Glutamatergic neuron (in vitro differentiated cells): ENCODE results near the gene AOAH. TPM values are rescaled to one million over a fixed set of nuclear protein-coding genes. Genes with fewer than 3 reads are reported as not detected.

ENCODE experiments used
- DNase-seq: peaks from one replicate; pipeline ENCODE4 v3.0.0; 2022
- H3K27ac Mint-ChIP-seq: one replicate; pipeline ENCODE4 v1.8.0; 2020; ENCODE audit warnings: mild to moderate bottlenecking, mixed read lengths, inconsistent platforms; ENCODE audit not compliant: unreplicated experiment
- H3K27me3 Mint-ChIP-seq: one replicate; pipeline ENCODE4 v1.8.0; 2020; ENCODE audit warnings: mild to moderate bottlenecking, moderate library complexity, mixed read lengths, inconsistent platforms; ENCODE audit not compliant: unreplicated experiment
- H3K36me3 Mint-ChIP-seq: one replicate; pipeline ENCODE4 v1.8.0; 2020; ENCODE audit warnings: mild to moderate bottlenecking, mixed read lengths, inconsistent platforms; ENCODE audit not compliant: unreplicated experiment
- H3K4me1 Mint-ChIP-seq: one replicate; pipeline ENCODE4 v1.8.0; 2020; ENCODE audit warnings: mild to moderate bottlenecking, low read depth, mixed read lengths, inconsistent platforms; ENCODE audit not compliant: unreplicated experiment
- H3K4me3 Mint-ChIP-seq: one replicate; pipeline ENCODE4 v1.8.0; 2020; ENCODE audit warnings: mild to moderate bottlenecking, mixed read lengths, inconsistent platforms; ENCODE audit not compliant: unreplicated experiment
- H3K9me3 Mint-ChIP-seq: one replicate; pipeline ENCODE4 v1.8.0; 2020; ENCODE audit warnings: mild to moderate bottlenecking, moderate library complexity, mixed read lengths, inconsistent platforms; ENCODE audit not compliant: unreplicated experiment
- total RNA-seq: library from RNA; stranded (reverse); fragmentation: NEBNext Ultra II Directional; extraction: Animal tissue kit (Norgen Biotek cat#: 25700); gene quantifications from one replicate; pipeline ENCODE4 v1.2.1, GENCODE V29; 2021; ENCODE audit not compliant: unreplicated experiment
- TF ChIP-seq, protein P1 (sequence below): fragments of 200-600 bp; sonication (generic); IDR thresholded peaks from one replicate; pipeline ENCODE4 v1.5.0; 2021; ENCODE audit not compliant: partially characterized antibody, unreplicated experiment

Gene AOAH
- total RNA-seq, 1 donor from 2014 or later: not detected

DNA sequence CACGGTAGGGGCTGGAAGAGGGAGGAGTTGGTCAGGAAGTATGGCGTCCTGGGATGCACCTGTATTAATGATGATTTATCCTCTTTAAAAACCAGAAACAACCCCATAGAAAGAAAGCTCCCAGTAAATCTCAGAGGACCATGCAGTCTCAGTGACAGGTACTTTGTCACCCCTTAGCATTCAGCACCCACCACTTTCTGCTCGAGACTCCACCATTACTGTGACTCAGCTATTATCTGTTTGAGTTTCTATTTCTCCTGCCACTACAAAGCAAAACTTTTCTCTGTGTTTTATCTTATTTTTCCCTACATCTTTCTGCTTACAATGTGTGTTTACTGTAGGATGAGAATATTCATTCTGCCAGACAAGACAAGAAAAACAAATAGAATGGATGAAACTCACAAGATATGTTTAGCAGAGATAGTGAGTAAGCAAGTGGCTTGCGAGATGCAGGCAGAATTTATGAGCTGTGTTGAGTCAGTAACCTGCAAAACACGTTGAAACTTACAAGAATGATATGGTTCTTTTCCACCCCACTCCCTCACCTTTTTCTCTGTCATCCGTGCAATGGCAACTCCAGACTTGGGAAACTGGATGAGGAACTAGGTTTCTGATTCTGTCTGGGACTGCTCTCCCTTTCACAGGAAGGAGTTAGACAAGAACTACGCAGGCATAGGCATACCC, 127.1 kb downstream of the AOAH start:
- Mint-ChIP-seq H3K4me3 (no peak overlapping the region), H3K27me3 (no peaks in the 10 kb centered on the region), H3K36me3 (no peaks in the 10 kb centered on the region), H3K9me3 (peaks cover 2% of the 10 kb centered on the region), H3K4me1 (no peaks in the 10 kb centered on the region), H3K27ac (no peak overlapping the region)
- no peak for DNase-seq
- TF ChIP-seq, protein P1, sequence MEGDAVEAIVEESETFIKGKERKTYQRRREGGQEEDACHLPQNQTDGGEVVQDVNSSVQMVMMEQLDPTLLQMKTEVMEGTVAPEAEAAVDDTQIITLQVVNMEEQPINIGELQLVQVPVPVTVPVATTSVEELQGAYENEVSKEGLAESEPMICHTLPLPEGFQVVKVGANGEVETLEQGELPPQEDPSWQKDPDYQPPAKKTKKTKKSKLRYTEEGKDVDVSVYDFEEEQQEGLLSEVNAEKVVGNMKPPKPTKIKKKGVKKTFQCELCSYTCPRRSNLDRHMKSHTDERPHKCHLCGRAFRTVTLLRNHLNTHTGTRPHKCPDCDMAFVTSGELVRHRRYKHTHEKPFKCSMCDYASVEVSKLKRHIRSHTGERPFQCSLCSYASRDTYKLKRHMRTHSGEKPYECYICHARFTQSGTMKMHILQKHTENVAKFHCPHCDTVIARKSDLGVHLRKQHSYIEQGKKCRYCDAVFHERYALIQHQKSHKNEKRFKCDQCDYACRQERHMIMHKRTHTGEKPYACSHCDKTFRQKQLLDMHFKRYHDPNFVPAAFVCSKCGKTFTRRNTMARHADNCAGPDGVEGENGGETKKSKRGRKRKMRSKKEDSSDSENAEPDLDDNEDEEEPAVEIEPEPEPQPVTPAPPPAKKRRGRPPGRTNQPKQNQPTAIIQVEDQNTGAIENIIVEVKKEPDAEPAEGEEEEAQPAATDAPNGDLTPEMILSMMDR: no peak

DNA sequence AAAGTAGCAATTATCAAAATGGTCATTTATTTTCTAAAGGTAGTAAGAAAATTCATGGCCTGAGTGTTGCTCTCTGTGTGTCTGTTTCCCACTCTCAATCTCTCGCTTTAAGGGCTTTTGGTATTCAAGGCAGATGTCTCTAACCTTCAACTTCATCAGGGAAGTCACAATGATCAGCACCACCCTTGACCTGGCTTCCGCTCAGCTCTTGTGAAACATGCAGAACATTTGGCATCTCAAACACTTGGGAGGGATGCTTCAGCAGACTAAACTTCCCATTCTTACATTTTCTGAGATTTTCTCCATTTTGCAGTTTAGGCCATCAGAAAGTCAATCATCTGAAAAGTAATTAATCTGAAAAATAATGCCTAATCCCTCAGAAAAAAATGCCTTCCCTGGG, 129.8 kb downstream of the AOAH start:
- no peaks in the 10 kb centered on the region for H3K27me3 Mint-ChIP-seq
- H3K9me3 Mint-ChIP-seq: no peaks in the 10 kb centered on the region
- TF ChIP-seq, protein P1: no peak
- no peak overlapping the region for H3K4me3 Mint-ChIP-seq
- no peak overlapping the region for H3K27ac Mint-ChIP-seq
- DNase-seq: no peak
- H3K4me1 Mint-ChIP-seq: no peaks in the 10 kb centered on the region
- no peaks in the 10 kb centered on the region for H3K36me3 Mint-ChIP-seq

DNA sequence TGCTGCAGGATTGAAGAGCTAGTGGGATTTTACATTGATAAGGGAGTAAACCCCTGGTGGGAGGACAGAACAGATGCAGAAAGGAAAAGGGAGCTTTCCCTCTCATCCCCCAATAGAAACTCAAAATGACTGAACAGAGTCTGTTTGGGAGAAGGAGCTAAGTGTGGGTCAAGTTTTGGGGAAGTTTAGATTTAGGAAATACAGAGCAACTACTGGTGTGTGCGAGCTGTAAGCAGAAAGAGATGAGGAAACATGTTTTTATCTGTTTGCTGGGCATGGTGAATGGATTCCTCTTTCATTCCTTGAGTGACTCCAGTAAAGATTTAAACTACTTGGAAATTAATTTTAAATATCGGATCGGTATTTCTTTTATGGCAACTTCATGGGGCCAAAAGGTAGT, 132.7 kb downstream of the AOAH start:
- Mint-ChIP-seq H3K9me3 (no peaks in the 10 kb centered on the region), H3K27me3 (no peaks in the 10 kb centered on the region), H3K36me3 (no peaks in the 10 kb centered on the region), H3K27ac (no peak overlapping the region), H3K4me1 (no peaks in the 10 kb centered on the region), H3K4me3 (no peak overlapping the region)
- TF ChIP-seq, protein P1: no peak
- DNase-seq: no peak

DNA sequence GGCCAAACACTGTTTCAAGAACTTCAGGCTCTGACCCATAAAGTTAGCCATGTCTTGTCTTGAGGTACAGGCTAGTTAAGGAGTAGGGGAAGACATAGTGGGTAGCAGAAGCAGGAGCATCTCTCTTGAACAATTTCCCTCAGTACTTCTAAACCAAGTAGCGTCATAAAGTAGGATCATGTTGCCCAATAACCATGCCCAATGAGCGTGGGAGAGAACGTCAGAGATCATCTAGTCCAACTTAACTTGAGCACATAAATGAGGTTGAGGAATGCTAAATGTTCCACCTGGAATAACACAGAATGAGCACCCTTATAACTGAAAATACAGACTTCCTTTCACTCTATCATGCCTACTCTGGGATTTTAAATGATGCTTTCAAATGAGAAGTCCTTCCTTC, 134.9 kb downstream of the AOAH start:
- Mint-ChIP-seq H3K4me3 (no peak overlapping the region), H3K27me3 (no peaks in the 10 kb centered on the region), H3K9me3 (no peaks in the 10 kb centered on the region), H3K36me3 (no peaks in the 10 kb centered on the region), H3K27ac (no peak overlapping the region), H3K4me1 (no peaks in the 10 kb centered on the region)
- TF ChIP-seq, protein P1: no peak
- DNase-seq: no peak

DNA sequence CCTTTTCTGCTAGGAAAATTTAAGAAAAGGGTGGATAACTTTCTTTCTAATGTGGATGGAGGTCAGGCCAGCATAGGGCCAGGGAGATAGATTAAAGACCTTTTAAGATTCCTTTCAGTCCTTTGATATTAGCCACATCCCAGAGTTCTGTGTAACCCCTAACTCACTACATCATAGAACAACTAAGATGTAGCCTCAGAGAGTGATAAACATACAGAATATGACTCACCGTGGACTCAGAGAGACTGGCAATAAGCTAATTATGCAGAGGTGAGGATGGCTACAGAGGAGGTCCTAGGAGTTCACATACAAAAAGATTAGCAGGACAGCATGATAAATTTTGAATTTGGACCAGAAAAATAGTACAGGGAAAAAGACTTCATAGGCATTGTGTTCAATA, 141.0 kb downstream of the AOAH start:
- Mint-ChIP-seq H3K36me3 (no peaks in the 10 kb centered on the region), H3K27me3 (no peaks in the 10 kb centered on the region), H3K4me1 (no peaks in the 10 kb centered on the region), H3K9me3 (no peaks in the 10 kb centered on the region), H3K27ac (no peak overlapping the region), H3K4me3 (no peak overlapping the region)
- TF ChIP-seq, protein P1: no peak
- DNase-seq: no peak
